Superior temporal gyrus (tissue), 1 donor: ENCODE measurements around the gene RAD51B.

Experiments used
- DNase-seq: peaks from one replicate; pipeline ENCODE4 v3.0.0-alpha.2; 2016; ENCODE audit errors: extremely low spot score

Gene RAD51B

DNA sequence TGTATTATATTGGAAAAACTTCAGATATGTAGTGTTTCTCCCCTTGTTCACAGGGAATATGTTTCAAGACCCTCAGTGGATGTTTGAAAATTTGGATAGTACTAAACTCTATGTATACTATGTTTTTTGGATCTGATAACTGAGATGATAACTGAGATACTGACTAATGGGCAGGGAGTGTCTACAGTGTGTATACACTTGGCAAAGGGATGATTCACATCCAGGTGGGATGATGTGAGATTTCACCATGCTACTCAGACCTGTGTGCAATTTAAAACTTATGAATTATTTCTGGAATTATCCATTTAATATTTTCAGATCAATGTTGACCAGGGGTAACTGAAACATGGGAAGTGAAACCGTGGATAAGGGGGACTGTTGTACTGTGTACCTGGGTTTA is 13.8 kb downstream of the RAD51B start:
- DNase-seq: no peak

DNA sequence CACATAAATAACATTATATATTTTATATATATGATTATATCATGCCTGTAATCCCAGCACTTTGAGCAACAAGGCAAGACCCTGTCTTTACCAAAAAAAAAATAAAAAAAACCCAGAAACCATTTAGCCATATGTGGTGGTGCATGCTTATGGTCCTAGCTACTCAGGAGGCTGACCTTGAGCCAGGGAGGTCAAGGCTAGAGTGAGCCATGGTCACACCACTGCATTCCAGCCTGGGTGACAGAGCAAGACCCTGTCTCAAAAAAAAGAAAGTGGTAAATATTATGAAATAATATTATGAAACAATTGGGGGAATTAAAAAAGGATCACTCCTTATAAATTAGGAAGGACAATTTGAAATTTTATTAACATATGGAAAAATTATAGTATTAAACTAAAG is 16.0 kb downstream of the RAD51B start:
- no peak for DNase-seq

DNA sequence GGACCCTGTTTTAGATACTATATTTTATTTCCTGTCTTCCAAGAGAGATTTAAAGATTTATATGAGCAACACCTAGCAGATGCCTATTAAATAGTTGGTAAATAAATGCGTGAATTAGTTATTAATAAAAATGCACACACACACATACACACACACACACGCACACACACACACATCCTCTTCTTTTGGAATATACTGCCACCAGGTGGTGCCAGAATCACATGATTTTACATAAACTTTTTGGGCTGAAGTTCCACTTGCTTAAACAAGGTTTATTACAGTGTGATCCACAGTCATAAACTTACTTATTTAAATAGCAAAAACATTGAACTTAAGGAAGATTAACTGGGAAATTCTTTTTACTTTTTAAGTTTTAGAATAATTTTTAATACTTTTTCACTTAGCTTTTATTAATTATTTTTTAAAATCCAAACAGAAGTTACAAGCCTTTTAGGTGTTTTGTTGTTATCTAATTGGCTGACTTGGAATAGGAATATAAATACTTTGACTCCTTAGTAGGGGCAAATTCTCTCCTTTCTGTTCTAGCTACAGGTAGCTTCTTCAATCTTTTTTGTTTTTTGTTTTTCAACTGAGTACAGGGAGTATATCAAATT is 17.5 kb downstream of the RAD51B start:
- DNase-seq: peak; percentile 59

DNA sequence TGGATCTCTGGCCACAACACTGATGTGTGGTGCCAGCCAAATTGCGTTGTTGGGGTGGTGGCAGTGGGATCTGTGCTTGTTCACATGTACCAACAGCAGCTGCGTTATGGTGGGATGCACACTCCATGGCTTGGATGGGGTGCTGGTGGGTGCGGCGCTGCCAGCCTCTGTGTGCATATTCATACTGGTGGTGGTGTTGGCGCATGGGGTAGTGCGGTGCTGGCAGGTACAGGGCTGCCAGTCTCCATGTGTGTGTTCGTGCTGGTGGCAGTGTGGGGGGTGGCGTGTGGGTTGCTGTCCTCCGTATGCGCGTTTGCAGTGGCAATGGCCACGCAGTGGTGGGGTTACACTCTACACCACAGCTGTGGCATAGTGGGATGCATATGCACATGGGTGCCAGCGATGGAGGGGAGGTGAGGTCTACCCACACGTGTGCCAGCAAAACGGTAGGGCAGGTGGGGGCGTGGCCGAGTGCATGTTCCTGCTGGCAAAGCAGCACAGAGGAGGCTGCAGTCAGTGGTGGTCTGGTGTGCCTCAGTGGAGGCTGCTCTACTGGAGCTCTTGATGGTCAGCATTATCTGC is 26.5 kb downstream of the RAD51B start:
- DNase-seq: no peak

DNA sequence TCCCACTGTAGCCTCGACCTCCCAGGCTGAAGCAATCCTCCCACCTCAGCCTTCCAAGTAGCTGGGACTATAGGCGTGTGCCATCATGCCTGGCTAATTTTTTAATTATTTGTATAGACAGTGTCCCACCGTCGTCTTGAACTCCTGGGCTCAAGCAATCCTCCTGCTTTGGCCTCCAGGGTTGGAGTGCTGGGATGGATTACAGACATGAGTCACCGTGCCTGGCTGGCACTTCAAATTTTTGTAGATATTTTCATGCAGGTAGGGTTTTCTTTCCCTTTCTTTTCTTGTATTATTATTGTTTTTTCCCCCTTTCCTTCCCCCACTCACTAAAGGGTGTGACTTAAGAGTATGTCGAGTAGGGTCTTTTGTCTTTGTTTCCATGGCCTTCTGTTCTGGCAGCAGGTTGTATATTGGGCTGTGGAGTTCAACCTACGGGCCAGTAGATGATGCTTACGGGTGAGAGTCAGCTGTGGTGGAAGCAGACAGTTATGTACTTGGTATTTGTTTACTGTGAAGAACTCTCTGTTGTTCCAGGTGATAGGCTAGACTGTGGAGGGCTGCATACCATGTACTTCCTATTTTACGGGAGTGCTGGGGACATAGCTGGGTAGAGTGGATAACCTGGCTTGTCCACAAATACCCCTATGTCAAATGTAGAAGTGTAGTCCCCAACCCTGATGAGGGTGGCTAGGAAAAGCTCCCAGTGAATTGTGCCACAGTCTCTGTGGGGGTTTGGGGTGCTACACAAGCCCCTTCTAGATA is 30.7 kb downstream of the RAD51B start:
- no peak for DNase-seq

DNA sequence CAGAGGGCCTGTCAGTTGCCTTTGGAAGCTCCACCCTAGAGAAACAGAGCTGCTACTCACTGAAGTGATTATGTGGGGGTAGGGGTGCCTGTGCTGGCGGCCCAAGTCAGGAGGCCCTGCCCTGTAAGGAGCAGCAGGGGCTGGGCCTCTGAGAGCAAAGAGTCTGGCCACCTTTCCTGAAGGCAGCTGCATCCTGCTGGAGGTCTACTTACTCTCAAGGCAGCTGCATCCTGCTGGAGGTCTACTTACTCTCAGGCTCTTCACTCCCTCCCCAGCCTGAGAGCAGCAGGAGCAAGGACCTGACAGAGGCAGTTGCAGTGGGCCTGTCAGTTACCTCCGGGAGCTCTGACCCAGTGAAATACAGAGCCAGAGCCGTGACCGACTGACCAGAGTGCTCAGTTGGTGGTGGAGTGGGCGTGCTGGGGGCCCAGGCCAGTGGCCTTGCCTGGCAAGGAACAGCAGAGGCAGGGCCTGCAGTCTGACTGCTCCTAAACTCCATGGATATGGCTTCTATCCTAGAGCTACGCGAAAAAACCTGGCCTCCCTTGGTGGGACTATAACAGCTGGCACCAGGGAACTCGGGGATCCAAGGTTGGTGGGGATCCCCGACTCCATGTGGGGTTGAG is 32.3 kb downstream of the RAD51B start:
- no peak for DNase-seq

DNA sequence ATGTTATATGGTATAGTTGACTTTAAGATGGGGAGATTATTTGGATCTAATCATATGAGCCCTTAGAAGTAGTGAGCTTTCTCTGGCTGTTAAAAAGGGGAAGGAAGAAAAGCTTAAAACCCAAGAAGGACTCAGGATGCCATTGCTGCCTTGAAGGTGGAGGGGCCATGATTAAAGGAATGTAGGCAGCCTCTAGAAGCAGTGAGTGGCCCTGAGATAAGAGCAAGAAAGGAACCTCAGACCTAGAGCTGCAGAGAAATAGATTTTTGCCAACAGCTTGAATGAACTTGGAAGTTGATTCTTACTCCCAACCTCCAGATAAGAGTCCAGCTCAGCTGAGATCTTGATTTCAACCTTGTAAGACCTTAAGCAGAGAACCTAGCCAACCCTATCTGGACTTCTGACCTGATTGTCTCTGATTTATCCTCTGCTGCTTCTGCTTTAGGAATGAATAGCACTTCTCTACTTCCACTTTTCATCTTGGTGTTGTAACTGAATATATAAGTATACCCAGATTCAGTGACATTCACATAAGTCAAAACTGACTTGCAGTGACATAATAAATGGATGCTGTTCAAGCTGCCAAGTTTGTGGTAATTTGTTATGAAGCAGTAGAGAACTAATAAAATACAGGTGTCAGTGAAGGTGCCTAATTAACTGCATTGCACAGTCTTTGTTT is 33.5 kb downstream of the RAD51B start:
- DNase-seq: no peak

DNA sequence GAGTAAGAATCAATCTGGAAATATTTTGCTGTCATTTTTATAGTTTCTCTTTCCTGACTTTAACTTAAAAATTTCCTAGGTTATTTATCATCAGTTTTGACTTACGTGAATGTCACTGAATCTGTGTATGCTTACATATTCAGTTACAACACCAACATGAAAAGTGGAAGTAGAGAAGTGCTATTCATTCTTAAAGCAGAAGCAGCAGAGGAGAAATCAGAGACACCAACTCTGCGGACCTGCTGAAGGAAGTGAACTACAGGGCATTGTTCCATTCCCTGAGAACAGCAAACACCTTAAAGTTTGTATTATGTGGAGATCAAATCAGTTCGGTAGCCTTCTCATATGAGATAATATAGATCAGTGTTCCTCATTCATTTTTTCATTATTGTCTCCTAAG is 34.1 kb downstream of the RAD51B start:
- DNase-seq: no peak

DNA sequence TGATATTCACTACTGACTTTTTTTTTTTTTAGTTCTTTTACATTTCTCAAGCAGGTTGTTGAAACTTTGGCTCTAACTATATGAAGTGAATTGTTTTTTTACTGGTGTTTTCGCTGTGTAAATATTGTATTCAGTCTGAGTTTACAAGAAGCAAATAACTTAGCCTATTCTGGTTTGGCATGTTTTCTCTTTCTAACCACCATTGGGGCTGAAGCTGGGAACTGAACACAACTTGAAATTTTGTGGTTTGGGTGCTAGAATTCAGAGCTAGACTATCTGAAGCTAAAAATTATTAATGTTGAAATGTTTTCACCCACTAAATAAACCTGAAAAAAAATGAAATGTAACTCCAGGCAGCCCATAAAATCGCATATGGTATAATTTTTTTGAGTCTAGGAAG is 37.2 kb downstream of the RAD51B start:
- DNase-seq: no peak

DNA sequence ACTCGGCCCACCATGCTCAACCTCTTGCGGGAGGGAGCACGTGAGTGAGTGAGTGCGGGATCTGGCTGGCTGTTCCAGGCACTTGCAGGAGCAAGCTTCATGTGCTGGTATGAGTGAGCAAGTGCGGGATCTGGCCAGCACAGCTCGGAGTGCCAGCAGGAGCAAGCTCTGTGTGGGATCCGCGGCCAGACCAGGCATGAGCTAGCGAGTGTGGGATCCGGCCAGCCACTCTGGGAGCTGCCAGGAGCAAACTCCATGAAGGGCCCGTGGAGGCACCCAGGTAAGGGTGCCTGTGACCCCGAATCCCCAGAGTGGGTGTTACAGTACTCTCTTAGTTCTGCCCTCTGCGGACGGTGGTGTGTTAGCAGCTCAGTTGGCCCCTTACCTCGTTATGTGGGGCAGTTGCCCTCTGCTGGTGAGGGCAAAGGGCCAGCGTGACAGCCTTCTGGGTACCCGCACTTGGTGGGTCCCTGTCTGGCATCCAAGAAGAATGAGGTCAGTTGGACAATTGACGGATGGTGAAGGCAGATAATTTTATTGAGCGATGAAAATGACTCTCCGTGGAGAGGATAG is 38.3 kb downstream of the RAD51B start:
- DNase-seq: no peak

DNA sequence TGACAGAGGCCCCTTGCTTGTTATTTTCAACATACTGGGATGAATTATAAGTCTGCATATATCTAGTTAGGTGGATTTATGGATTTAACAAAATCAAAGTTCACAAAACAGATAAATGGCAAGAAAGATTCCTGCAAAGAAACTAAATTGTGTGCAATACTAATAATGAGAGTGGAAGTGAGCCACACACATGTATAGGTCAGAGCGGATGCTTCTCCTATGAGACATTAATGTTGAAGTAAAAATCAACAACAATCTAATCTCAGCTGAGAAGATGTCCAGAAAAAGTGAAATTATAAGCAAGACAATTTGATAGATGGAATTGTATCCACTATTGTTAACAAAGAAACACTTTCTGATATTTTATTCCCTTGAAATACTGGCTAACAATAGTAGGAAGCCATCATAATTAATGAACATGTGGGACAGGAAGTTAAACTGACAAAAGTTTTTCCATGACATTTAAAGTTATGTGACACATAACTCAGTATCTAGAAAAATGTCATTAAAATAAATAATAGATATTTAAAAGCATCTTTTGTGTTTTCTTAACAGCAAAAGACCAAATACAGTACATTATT is 39.7 kb downstream of the RAD51B start:
- no peak for DNase-seq

DNA sequence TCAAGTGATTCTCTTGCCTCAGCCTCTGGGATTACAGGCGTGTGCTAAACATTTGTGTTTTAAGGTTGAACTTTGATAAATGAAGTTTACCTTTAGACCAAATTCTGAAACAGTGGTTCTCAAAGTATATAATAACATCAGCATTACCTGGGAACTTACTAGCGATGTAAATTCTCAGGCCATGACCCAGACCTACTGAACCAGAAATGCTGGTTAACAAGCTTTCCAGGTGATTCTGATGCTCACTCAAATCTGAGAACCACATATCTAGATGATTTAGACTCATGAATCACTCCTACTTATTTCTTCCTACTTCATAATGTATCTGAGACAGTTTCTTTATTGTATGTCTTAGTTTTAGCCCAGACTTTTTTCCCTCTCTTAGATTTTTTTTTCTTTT is 43.6 kb downstream of the RAD51B start:
- no peak for DNase-seq

DNA sequence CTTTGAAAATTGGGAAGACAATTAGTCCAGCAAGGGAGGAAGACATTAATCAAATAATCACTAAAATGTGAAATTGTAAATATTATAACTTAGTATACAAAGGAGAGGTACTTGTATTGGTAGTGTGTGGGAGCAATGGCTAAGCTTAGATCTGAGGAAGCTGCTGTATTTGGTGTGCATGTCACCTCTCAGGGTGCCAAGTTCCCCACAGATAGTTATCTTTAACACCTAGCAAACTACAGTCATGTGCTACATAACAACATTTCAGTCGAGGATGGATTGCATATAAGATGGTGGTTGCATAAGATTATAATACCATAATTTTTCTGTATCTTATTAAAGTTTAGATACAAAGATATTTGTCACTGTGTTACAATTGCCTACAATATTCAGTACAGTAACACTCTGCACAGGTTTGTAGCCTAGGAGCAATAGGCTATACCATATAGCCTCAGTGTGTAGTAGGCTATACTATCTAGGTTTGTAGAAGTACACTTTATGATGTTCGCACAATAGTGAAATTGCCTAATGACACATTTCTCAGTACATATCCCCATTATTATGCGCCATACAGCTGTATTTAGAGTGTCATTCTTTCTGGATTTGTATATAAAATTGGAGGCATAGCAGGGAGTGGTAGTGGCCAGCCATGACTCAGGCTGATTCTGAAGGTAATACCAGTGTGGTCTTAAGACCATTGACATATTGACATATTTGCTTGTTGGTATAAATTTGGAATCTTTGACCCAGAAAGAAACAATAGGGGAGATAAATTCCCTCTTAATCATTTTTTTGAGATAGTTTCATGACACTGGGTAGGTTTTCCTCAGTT is 55.8 kb downstream of the RAD51B start:
- no peak for DNase-seq

DNA sequence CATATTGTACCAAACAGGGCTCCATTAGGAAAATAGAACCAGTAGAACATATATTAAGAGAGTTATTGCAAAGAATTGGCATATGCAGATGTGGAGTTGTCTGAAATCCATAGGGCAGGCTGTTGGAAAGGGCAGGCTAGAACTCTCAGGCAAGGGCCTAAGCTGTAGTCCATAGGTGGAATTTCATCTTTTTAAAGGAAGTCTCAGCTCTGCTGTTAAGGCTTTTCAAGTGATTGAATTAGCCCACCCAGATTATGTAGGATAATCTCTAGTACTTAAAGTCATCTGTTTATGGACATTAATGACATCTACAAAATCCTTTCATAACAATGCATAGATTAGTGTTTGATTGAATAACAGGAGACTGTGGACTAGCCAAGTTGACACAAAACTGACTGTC is 59.4 kb downstream of the RAD51B start:
- DNase-seq: no peak

DNA sequence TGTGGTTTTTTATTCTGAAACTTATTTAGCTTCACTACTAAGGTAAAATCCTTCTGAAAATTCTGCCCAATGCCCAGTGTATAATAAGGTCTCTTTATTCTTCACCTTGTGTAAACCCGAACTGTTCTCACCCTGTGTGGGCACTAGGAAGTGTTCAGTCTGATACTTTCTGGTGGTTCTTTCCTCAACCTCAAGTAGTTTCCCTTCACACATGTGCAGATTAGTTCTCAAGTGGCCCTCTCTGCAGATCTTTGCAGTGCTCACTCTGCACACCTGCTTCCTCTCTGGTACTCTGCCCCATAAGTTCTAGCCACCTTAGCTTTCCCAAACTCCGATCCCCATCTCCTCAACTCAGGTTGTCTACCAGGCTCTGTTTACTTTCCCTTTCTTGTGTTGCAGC is 61.6 kb downstream of the RAD51B start:
- no peak for DNase-seq

DNA sequence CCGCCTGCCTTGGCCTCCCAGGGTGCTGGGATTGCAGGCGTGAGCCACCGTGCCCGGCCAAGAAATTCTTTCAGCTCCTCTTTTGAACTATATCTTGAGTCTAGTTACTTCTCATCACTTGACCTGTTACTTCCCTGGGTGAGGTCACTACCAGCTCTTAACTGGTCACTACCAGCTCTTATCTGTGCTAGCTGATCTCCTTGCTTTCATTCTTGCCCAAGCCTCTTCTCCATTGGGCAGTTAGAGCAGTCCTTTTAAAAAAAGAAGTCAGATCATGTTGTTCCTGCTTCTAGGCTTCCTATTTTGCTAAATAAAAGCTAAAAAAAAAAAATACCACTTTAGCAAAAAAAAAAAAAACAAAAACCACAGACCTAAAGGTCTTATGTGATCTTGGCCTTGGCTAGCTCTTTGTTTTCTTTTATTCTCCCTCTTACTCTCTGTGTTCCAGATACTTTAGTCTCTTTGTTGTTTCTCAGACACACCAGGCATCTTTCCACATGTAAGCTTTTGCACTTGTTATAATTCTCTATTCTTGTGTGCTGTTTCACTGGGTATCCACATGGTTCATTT is 63.5 kb downstream of the RAD51B start:
- DNase-seq: no peak

DNA sequence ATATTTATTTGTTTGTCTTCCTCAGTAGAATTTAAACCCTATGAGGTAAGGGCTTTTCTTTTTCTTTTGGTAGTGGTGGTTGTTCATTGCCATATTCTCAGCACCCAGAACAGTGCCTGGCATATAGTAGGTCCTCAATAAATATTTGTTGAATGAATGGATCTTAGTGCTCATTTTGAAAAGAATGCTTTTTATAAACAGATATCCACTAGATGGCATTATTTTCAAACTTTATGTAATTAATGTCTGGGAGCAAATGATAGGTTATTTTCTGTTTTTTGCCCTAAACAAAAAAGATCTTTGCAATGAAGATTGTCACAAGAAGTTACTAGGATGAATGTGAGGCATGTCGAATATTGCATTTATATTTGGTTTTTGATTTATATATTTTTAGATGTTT is 64.1 kb downstream of the RAD51B start:
- DNase-seq: peak; percentile 40

DNA sequence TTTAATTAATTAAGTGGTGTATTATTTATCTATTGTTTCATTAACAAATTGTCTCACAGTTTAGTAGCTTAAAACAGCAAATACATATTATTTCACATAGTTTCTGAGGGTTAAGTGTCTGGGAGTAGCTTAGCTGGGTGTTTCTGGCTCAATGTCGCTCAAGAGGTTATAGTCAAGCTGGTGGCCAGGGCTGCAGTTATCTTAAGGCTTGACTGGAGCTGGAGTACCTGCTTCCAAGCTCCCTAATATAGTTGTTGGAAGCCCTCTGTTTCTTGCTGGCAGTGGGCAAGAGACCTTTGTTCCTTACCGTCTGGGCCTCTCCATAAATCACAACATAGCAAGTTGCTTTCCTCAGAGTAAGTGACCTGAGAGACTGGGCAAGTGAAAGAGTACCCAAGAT is 66.6 kb downstream of the RAD51B start:
- DNase-seq: no peak

DNA sequence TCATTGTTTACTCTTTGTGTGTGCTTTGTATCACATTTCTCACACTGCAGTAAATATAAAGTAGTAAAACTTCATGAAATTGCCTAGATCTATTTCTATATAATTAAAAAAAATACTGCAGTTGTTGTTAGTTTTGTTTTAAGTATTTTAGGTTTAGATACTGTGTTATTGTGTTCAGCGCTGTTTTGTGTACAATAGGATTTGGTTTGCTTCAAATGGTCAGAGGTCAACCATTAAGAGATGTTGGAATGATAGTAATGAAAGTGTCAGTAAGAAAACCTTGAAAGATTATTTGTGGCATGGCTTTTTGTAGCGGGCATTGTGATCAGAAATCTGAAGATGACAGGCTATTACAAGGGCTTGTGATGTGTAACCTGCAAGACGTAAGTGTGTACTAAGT is 67.9 kb downstream of the RAD51B start:
- no peak for DNase-seq

DNA sequence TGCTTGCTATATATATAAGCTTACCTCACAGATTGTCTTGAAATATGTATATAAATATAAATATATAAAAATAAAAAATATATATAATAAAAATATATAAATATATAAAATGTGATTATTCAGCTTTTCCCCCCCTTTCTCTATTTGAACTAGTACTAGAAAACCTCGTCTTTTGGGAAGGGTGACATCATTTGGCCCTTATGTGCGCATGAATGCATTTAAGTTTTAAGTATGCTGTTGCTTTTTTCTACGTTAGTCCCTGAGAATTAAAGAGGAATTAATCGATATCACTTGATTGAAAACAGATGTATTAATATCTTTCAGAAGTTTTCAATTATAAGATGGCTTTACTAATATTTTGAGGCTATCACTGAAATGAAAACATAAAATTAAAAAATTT is 69.9 kb downstream of the RAD51B start:
- no peak for DNase-seq
